Hepatocyte (in vitro differentiated cells): ENCODE results near the gene PNKP. TPM values are rescaled to one million over a fixed set of nuclear protein-coding genes. Genes with fewer than 3 reads are reported as not detected.

ENCODE experiments used
- DNase-seq: peaks from one replicate; pipeline ENCODE4 v3.0.0-alpha.2; 2016; ENCODE audit warnings: low spot score
- H2AFZ ChIP-seq: fragments of 200-600 bp; sonication (generic); 2 replicates; pipeline ENCODE4 v1.6.0; 2016; ENCODE audit warnings: antibody characterized with exemption, mild to moderate bottlenecking
- H3K27ac ChIP-seq: fragments of 200-600 bp; sonication (generic); 2 replicates; pipeline ENCODE4 v1.5.1; 2016; ENCODE audit warnings: mild to moderate bottlenecking
- H3K27me3 ChIP-seq: fragments of 200-600 bp; sonication (generic); 2 replicates; pipeline ENCODE4 v1.6.1; 2016
- H3K36me3 ChIP-seq: fragments of 200-600 bp; sonication (generic); replicated peaks from 2 replicates; pipeline ENCODE4 v1.5.1; 2016; ENCODE audit warnings: low read depth; ENCODE audit not compliant: insufficient read depth
- H3K4me1 ChIP-seq: fragments of 200-600 bp; sonication (generic); 2 replicates; pipeline ENCODE4 v1.5.1; 2016; ENCODE audit warnings: mild to moderate bottlenecking, moderate library complexity; ENCODE audit not compliant: insufficient read depth
- H3K4me2 ChIP-seq: fragments of 200-600 bp; sonication (generic); 2 replicates; pipeline ENCODE4 v1.6.0; 2016
- H3K4me3 ChIP-seq: fragments of 200-600 bp; sonication (generic); 2 replicates; pipeline ENCODE4 v1.5.1; 2016; ENCODE audit warnings: mild to moderate bottlenecking
- H3K79me2 ChIP-seq: fragments of 200-600 bp; sonication (generic); 2 replicates; pipeline ENCODE4 v1.6.0; 2017; ENCODE audit warnings: mild to moderate bottlenecking
- H3K9me2 ChIP-seq: fragments of 200-600 bp; sonication (generic); replicated peaks from 2 replicates; pipeline ENCODE4 v1.6.0; 2017; ENCODE audit warnings: mild to moderate bottlenecking; ENCODE audit not compliant: insufficient read depth
- H3K9me3 ChIP-seq: fragments of 200-600 bp; sonication (generic); 2 replicates; pipeline ENCODE4 v1.5.1; 2016; ENCODE audit warnings: low read depth, mild to moderate bottlenecking
- H4K20me1 ChIP-seq: fragments of 200-600 bp; sonication (generic); 2 replicates; pipeline ENCODE4 v1.6.0; 2016; ENCODE audit warnings: mild to moderate bottlenecking; ENCODE audit not compliant: insufficient read depth, poor library complexity, severe bottlenecking
- CTCF ChIP-seq: fragments of 200-600 bp; sonication (generic); IDR thresholded peaks from 2 replicates; pipeline ENCODE4 v1.5.1; 2016; ENCODE audit warnings: antibody characterized with exemption, mild to moderate bottlenecking; ENCODE audit not compliant: poor library complexity
- EZH2 ChIP-seq: fragments of 200-600 bp; sonication (generic); IDR thresholded peaks from 2 replicates; pipeline ENCODE4 v1.6.1; 2016; ENCODE audit warnings: antibody characterized with exemption, mild to moderate bottlenecking, borderline replicate concordance
- EZH2phosphoT487 ChIP-seq: fragments of 200-600 bp; sonication (generic); IDR thresholded peaks from one replicate; pipeline ENCODE4 v1.6.1; 2018; ENCODE audit warnings: antibody characterized with exemption, mild to moderate bottlenecking, low read depth, moderate library complexity; ENCODE audit not compliant: unreplicated experiment, severe bottlenecking
- WGBS: methylation state at CpG from one replicate; pipeline ENCODE4 v1.1.6; 2016; ENCODE audit warnings: low lambda C conversion rate; ENCODE audit errors: missing lambda C conversion rate; 5-methylcytosine and 5-hydroxymethylcytosine counted together
- polyA plus RNA-seq: library from polyadenylated mRNA; unstranded; fragments of >200 nt; fragmentation: Nextera tagmentation; extraction: Ambion mirVana; gene quantifications from 2 replicates; pipeline ENCODE4 v1.2.1, GENCODE V29; 2016
- total RNA-seq: library from RNA; depleted of rRNA; stranded (reverse); fragments of >200 nt; gene quantifications from 2 replicates; pipeline ENCODE4 v1.2.3, GENCODE V29; 2014

The PNKP gene
- total and polyA plus RNA-seq, 2 experiments from 2014 or later = 27.0 to 68.6 TPM

DNA sequence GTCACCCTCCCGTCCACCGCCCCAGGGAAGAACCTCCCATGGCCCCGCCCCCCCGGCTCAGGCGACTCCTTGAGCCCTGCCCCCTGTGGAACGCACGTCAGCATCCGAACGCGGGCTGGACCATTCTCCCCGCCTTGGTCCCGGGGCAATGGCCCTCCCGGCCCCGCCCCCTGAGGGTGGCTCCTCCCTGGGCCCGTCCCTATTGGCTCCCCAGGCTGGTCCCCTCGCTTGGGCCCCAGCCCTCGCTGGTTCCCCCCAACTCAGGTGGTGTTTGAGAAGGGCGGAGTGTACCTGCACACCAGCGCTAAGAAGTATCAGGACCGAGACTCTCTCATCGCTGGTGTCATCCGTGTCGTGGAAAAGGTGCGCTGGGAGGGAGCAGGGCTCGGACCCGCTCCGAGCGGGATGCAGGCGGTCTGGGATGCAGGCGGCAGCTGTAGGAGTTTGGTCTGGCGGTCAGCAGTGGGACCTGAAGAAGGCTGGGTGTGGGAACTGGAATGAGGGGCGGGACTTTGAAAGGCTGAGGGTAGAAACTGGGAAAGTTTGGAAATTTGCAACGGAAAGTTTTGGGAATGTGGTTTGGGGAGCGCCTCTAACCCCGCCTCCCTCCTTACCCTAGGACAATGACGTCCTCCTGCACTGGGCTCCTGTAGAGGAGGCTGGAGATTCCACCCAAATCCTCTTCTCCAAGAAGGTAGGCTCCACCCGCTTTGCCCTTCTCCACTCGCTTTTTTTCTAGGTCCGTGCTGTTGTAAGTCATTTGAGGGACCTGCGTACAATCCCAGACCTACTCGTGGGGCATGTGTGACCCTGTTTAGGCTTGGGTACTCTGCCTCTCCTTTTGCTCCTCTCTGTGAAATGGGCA lies 10.7 kb upstream of the PNKP start:
- WGBS = 8% methylated on average over 27 of the region's 41 CpGs
- no peak overlapping the region for H2AFZ ChIP-seq
- H3K36me3 ChIP-seq = peaks cover 5% of the 10 kb centered on the region

DNA sequence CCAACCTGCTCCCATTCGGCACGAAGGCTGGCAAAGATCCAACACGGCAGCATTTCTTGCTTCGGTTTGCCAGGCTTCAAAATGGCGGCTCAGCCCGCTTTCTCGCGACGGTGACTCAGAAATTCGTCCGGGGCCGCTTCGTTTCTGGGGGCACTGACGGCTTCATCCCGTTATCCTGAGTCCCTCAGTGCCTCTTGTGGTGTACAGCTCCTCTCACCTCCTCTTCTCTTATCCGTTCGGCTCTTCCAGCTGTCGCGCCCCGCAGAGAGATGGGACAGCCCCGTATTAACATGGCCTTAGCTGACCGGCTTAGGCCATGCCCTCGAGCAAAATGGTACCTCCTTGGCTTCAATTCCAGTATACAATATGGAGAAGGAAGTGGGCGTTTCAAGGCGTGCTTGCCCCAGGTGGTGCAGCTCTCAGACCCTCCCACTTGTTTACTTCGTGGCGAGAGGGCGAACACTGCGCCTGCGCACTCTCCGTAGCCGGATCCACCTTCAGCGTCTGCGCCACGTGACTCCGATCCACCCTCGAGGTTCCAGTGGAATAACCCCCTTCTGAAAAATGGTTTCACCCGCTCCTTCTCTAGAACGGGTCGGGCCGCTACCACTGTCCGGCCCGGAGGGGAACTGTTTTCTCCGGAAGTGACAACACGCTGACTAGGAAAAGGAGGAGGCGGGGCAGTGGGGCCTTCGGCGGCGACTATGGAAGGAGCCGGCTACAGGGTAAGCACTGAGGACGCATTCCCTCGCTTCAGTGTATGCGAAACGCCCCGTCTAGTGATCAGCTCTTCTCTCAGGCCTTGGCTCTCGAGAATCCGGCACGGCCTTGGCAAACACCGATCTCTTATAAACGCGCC lies 9.9 kb upstream of the PNKP start, which contains the start of the genes AKT1S1 and TBC1D17:
TSS of gene AKT1S1 (minus strand) at position 336 of the 859 bp plus-strand sequence. CDS start 4,060 bp downstream, outside the sequence.
TSS of gene TBC1D17 (plus strand) at position 683 of the 859 bp plus-strand sequence. CDS start at position 705, 22 bp downstream.
- peak within 1 kb of the TSS; percentile 75 for H3K4me3 ChIP-seq
- peak within 1 kb of the TSS; percentile 90 for H3K4me2 ChIP-seq
- H3K79me2 ChIP-seq = peaks cover 41% of the 10 kb centered on the region
- peaks cover 10% of the 10 kb centered on the region for H3K4me1 ChIP-seq
- H3K36me3 ChIP-seq = no peaks in the 10 kb centered on the region
- peak within 1 kb of the TSS; percentile 96 for H3K27ac ChIP-seq
- no peaks in the 10 kb centered on the region for H3K27me3 ChIP-seq
- no peaks in the 10 kb centered on the region for H3K9me2 ChIP-seq
- DNase-seq = peak; percentile 100
- peak within 1 kb of the TSS; percentile 57 for H2AFZ ChIP-seq
- no peaks in the 10 kb centered on the region for H3K9me3 ChIP-seq
- H4K20me1 ChIP-seq = no peaks in the 10 kb centered on the region
- TF ChIP-seq CTCF = no peak
- no peak for TF ChIP-seq EZH2
- under 1% methylated on average over 60 of the region's 61 CpGs for WGBS

More for the DNA sequence above, 10.7 kb upstream of the PNKP start:
- peak; percentile 99 for DNase-seq
- no peaks in the 10 kb centered on the region for H4K20me1 ChIP-seq
- H3K4me3 ChIP-seq = peak overlapping the region; percentile 75
- no peaks in the 10 kb centered on the region for H3K27me3 ChIP-seq
- H3K9me3 ChIP-seq = no peaks in the 10 kb centered on the region
- peaks cover 10% of the 10 kb centered on the region for H3K4me1 ChIP-seq
- peaks cover 41% of the 10 kb centered on the region for H3K79me2 ChIP-seq
- no peak for TF ChIP-seq EZH2phosphoT487
- TF ChIP-seq EZH2 = no peak
- TF ChIP-seq CTCF = no peak
- peak overlapping the region; percentile 96 for H3K27ac ChIP-seq
- H3K9me2 ChIP-seq = no peaks in the 10 kb centered on the region
- H3K4me2 ChIP-seq = peak overlapping the region; percentile 79

GRCh38 chr19:49876422-49877019 lies 9.1 kb upstream of the PNKP start:
- peak overlapping the region; percentile 69 for H3K4me3 ChIP-seq
- H3K27ac ChIP-seq = peak overlapping the region; percentile 96
- H3K79me2 ChIP-seq = peaks cover 41% of the 10 kb centered on the region
- TF ChIP-seq CTCF = no peak
- TF ChIP-seq EZH2 = no peak
- no peak for TF ChIP-seq EZH2phosphoT487
- H3K27me3 ChIP-seq = no peaks in the 10 kb centered on the region
- H2AFZ ChIP-seq = peak overlapping the region; percentile 57
- DNase-seq = peak; percentile 99
- no peaks in the 10 kb centered on the region for H3K9me3 ChIP-seq
- H3K9me2 ChIP-seq = no peaks in the 10 kb centered on the region
- H3K36me3 ChIP-seq = no peaks in the 10 kb centered on the region
- H3K4me1 ChIP-seq = peaks cover 10% of the 10 kb centered on the region
- peak overlapping the region; percentile 90 for H3K4me2 ChIP-seq
- WGBS = under 1% methylated on average over 39 of the region's 46 CpGs
- no peaks in the 10 kb centered on the region for H4K20me1 ChIP-seq
